ENCODE data around the gene PPP1R36. TPM values are rescaled to one million over a fixed set of nuclear protein-coding genes. Genes with fewer than 3 reads are reported as not detected.
"Not testable (repeated sequence)": the region's sequence is repeated elsewhere in the genome, so short reads cannot be mapped to it uniquely, and the experiment has no call there.

PPP1R36 gene
- total RNA-seq, 1 donor = 3.5 TPM

GRCh38 chr14:64550621-64551333 lies 1.0 kb downstream of the PPP1R36 start:
- H3K4me3 ChIP-seq (ENCODE audit: low read depth, low read length) = no peak overlapping the region
- TF ChIP-seq CTCF (IDR thresholded peaks at IDR 0.05; ENCODE audit: insufficient read depth, low read depth, low read length) = no peak

GRCh38 chr14:64554556-64554955 lies 4.8 kb downstream of the PPP1R36 start:
- no peak for DNase-seq (ENCODE audit: low read depth)
- no peak for TF ChIP-seq CTCF (IDR thresholded peaks at IDR 0.05; ENCODE audit: insufficient read depth, low read depth, low read length)
- no peak overlapping the region for H3K4me3 ChIP-seq (ENCODE audit: low read depth, low read length)

More at GRCh38 chr14:64550621-64551333, 1.0 kb downstream of the PPP1R36 start:
- DNase-seq (ENCODE audit: low read depth) = no peak

- H3K4me3 ChIP-seq (ENCODE audit: low read depth, low read length) = no peak overlapping the region
- TF ChIP-seq CTCF (IDR thresholded peaks at IDR 0.05; ENCODE audit: insufficient read depth, low read depth, low read length) = no peak
- DNase-seq (ENCODE audit: low read depth) = peak; percentile 97
Measured at GRCh38 chr14:64556526-64556925, 6.8 kb downstream of the PPP1R36 start.

- not testable (repeated sequence) for H3K4me3 ChIP-seq (ENCODE audit: low read depth, low read length); DNase-seq (ENCODE audit: low read depth)
Measured at GRCh38 chr14:64558216-64558615, 8.5 kb downstream of the PPP1R36 start.

- no peak overlapping the region for H3K4me3 ChIP-seq (ENCODE audit: low read depth, low read length)
- TF ChIP-seq CTCF (IDR thresholded peaks at IDR 0.05; ENCODE audit: insufficient read depth, low read depth, low read length) = no peak
- DNase-seq (ENCODE audit: low read depth) = no peak
Measured at GRCh38 chr14:64561631-64562030, 11.9 kb downstream of the PPP1R36 start.

- H3K4me3 ChIP-seq (ENCODE audit: low read depth, low read length) = no peak overlapping the region
Measured at GRCh38 chr14:64562436-64562835, 12.7 kb downstream of the PPP1R36 start.

GRCh38 chr14:64563696-64564095 lies 13.9 kb downstream of the PPP1R36 start:
- DNase-seq (ENCODE audit: low read depth) = no peak
- TF ChIP-seq CTCF (IDR thresholded peaks at IDR 0.05; ENCODE audit: insufficient read depth, low read depth, low read length) = no peak
- no peak overlapping the region for H3K4me3 ChIP-seq (ENCODE audit: low read depth, low read length)

More at GRCh38 chr14:64562436-64562835, 12.7 kb downstream of the PPP1R36 start:
- DNase-seq (ENCODE audit: low read depth) = no peak
- no peak for TF ChIP-seq CTCF (IDR thresholded peaks at IDR 0.05; ENCODE audit: insufficient read depth, low read depth, low read length)
